H1 (cell line): ENCODE measurements around the gene TMEM89. TPM values are rescaled to one million over a fixed set of nuclear protein-coding genes. Genes with fewer than 3 reads are reported as not detected.

Source experiments
- PHF8 ChIP-seq: fragments of 200-600 bp; sonication (generic); conservative IDR thresholded peaks from 2 replicates; pipeline ENCODE4 v1.7.1; 2012; ENCODE audit warnings: low read depth, mild to moderate bottlenecking, inconsistent platforms, low read length, moderate library complexity
- SAP30 ChIP-seq: fragments of 300-600 bp; sonication (generic); IDR thresholded peaks from 2 replicates; pipeline ENCODE4 v1.7.1; 2012; ENCODE audit warnings: low read length, moderate library complexity, mild to moderate bottlenecking, inconsistent platforms; ENCODE audit not compliant: insufficient read depth, insufficient replicate concordance
- SIRT6 ChIP-seq: IDR thresholded peaks from one replicate; pipeline ENCODE4 v1.7.1; 2012; ENCODE audit warnings: low read length, inconsistent platforms
- TBP ChIP-seq: IDR thresholded peaks from 2 replicates; pipeline ENCODE4 v1.6.1; 2011; ENCODE audit warnings: low read depth, low read length, improper control_type of control experiment
- TEAD4 ChIP-seq: IDR thresholded peaks from 2 replicates; pipeline ENCODE4 v1.6.1; 2012; ENCODE audit warnings: low read depth, low read length, inconsistent platforms, mixed read lengths
- polyA plus RNA-seq, 7 experiments: library from polyadenylated mRNA; depleted of rRNA in 3 of 7; stranded (reverse) in 5 of 7; unstranded in 2 of 7; fragments of >200 nt in 5 of 7; fragments of 200-250 nt in 2 of 7; gene quantifications; 1 replicate in 5 of 7; 2 replicates in 1 of 7; 4 replicates in 1 of 7; pipeline versions ENCODE4 v1.2.1 to v1.2.3, GENCODE V29; 2011 to 2013; ENCODE audit warnings: missing spikeins in 2 of 7, mixed read lengths in 2 of 7
- total RNA-seq: library from RNA; stranded (reverse); fragmentation: NEBNext Ultra II Directional; extraction: Animal tissue kit (Norgen Biotek cat#: 25700); gene quantifications from 2 replicates; pipeline ENCODE4 v1.2.1, GENCODE V29; 2021
- TF ChIP-seq, protein P1 (sequence below), 3 experiments: IDR thresholded peaks; 1 replicate in 2 of 3; 2 replicates in 1 of 3; pipeline versions ENCODE4 v1.5.1 to v1.6.1; 2011; ENCODE audit warnings: low read length in 3 of 3, mild to moderate bottlenecking in 3 of 3, inconsistent platforms in 2 of 3, low read depth in 1 of 3, moderate library complexity in 1 of 3; ENCODE audit not compliant: insufficient read depth in 1 of 3; ENCODE audit errors: control extremely low read depth in 1 of 3
- TF ChIP-seq, protein P2 (sequence below): fragments of 300-600 bp; sonication (generic); IDR thresholded peaks from 2 replicates; pipeline ENCODE4 v1.7.1; 2012; ENCODE audit warnings: low read length, moderate library complexity, mild to moderate bottlenecking, inconsistent platforms; ENCODE audit not compliant: insufficient replicate concordance

TMEM89 gene
- total and polyA plus RNA-seq, 2 of the 8 experiments (the other 6 are each of a cell fraction or from before 2014, with no cell fraction given): not detected

- TF ChIP-seq, protein P1, sequence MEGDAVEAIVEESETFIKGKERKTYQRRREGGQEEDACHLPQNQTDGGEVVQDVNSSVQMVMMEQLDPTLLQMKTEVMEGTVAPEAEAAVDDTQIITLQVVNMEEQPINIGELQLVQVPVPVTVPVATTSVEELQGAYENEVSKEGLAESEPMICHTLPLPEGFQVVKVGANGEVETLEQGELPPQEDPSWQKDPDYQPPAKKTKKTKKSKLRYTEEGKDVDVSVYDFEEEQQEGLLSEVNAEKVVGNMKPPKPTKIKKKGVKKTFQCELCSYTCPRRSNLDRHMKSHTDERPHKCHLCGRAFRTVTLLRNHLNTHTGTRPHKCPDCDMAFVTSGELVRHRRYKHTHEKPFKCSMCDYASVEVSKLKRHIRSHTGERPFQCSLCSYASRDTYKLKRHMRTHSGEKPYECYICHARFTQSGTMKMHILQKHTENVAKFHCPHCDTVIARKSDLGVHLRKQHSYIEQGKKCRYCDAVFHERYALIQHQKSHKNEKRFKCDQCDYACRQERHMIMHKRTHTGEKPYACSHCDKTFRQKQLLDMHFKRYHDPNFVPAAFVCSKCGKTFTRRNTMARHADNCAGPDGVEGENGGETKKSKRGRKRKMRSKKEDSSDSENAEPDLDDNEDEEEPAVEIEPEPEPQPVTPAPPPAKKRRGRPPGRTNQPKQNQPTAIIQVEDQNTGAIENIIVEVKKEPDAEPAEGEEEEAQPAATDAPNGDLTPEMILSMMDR (IDR thresholded peaks at IDR 0.05; ENCODE audit: control extremely low read depth in 1 of 3, insufficient read depth in 1 of 3, low read depth in 1 of 3, low read length in 3 of 3): peak in 2 of 3 experiments; percentile 67 to 74; a peak in 3 of 4 replicates
- peak; percentile 16; the same call in 1 of the 2 replicates for TF ChIP-seq TBP
- peak; percentile 46; the same call in 1 of the 2 replicates for TF ChIP-seq PHF8
- no peak for TF ChIP-seq SIRT6
- TF ChIP-seq TEAD4: no peak; the same call in 1 of the 2 replicates
- TF ChIP-seq, protein P2, sequence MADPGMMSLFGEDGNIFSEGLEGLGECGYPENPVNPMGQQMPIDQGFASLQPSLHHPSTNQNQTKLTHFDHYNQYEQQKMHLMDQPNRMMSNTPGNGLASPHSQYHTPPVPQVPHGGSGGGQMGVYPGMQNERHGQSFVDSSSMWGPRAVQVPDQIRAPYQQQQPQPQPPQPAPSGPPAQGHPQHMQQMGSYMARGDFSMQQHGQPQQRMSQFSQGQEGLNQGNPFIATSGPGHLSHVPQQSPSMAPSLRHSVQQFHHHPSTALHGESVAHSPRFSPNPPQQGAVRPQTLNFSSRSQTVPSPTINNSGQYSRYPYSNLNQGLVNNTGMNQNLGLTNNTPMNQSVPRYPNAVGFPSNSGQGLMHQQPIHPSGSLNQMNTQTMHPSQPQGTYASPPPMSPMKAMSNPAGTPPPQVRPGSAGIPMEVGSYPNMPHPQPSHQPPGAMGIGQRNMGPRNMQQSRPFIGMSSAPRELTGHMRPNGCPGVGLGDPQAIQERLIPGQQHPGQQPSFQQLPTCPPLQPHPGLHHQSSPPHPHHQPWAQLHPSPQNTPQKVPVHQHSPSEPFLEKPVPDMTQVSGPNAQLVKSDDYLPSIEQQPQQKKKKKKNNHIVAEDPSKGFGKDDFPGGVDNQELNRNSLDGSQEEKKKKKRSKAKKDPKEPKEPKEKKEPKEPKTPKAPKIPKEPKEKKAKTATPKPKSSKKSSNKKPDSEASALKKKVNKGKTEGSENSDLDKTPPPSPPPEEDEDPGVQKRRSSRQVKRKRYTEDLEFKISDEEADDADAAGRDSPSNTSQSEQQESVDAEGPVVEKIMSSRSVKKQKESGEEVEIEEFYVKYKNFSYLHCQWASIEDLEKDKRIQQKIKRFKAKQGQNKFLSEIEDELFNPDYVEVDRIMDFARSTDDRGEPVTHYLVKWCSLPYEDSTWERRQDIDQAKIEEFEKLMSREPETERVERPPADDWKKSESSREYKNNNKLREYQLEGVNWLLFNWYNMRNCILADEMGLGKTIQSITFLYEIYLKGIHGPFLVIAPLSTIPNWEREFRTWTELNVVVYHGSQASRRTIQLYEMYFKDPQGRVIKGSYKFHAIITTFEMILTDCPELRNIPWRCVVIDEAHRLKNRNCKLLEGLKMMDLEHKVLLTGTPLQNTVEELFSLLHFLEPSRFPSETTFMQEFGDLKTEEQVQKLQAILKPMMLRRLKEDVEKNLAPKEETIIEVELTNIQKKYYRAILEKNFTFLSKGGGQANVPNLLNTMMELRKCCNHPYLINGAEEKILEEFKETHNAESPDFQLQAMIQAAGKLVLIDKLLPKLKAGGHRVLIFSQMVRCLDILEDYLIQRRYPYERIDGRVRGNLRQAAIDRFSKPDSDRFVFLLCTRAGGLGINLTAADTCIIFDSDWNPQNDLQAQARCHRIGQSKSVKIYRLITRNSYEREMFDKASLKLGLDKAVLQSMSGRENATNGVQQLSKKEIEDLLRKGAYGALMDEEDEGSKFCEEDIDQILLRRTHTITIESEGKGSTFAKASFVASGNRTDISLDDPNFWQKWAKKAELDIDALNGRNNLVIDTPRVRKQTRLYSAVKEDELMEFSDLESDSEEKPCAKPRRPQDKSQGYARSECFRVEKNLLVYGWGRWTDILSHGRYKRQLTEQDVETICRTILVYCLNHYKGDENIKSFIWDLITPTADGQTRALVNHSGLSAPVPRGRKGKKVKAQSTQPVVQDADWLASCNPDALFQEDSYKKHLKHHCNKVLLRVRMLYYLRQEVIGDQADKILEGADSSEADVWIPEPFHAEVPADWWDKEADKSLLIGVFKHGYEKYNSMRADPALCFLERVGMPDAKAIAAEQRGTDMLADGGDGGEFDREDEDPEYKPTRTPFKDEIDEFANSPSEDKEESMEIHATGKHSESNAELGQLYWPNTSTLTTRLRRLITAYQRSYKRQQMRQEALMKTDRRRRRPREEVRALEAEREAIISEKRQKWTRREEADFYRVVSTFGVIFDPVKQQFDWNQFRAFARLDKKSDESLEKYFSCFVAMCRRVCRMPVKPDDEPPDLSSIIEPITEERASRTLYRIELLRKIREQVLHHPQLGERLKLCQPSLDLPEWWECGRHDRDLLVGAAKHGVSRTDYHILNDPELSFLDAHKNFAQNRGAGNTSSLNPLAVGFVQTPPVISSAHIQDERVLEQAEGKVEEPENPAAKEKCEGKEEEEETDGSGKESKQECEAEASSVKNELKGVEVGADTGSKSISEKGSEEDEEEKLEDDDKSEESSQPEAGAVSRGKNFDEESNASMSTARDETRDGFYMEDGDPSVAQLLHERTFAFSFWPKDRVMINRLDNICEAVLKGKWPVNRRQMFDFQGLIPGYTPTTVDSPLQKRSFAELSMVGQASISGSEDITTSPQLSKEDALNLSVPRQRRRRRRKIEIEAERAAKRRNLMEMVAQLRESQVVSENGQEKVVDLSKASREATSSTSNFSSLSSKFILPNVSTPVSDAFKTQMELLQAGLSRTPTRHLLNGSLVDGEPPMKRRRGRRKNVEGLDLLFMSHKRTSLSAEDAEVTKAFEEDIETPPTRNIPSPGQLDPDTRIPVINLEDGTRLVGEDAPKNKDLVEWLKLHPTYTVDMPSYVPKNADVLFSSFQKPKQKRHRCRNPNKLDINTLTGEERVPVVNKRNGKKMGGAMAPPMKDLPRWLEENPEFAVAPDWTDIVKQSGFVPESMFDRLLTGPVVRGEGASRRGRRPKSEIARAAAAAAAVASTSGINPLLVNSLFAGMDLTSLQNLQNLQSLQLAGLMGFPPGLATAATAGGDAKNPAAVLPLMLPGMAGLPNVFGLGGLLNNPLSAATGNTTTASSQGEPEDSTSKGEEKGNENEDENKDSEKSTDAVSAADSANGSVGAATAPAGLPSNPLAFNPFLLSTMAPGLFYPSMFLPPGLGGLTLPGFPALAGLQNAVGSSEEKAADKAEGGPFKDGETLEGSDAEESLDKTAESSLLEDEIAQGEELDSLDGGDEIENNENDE: no peak
- no peak for TF ChIP-seq SAP30
Observed at GRCh38 chr3:48656061-48656840, 34.7 kb upstream of the TMEM89 start (continued).
